Measurements from ENCODE around the gene FAM174C.

The FAM174C gene

DNA sequence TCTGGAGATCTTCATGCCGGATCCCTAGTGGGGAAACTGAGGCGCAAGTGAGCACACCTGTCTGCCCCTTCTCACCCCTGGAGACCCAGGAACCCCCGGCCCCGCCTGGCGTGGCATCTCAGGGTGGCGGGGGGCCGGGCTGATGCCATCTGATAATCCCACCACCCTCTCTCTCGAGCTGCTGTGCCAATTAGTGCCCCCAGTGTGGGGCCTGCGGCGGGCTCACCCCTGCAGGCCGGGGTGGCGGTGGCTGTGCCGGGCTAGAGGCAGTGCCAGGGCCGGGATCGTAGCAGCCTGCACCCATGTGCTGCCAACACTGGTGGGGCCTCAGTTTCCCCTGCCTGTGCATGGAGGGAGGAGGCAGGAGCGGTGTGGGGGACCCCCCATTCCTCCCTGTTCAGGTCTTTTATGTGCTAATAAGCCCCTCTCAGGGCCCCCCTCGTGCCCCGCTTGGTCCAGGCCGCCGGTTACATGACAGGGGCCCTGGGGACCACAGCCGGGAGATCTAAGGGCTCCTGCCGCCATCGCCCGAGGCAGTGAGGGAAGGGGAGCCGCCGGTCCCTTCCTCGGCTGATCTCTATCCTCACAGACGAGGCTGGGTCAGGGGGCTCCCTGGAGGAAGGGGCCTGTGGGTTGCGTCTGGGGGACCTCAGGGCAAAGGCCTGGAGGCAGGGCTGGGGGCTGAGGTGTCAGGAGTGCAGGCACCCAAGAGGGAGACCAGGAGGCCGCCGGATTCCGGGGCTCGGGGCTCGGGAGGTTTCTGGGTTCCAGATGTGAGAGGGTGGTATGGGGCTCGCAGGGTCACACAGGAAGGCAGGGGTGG lies 18.7 kb downstream of the FAM174C start:
- Histone ChIP-seq H2AFZ (ENCODE audit: low read depth, low read length) (no peak overlapping the region), H3K36me3 (replicated peaks; ENCODE audit: low read depth, low read length) (no peaks in the 10 kb centered on the region), H3K79me2 (ENCODE audit: low read length) (no peaks in the 10 kb centered on the region), H3K4me3 (ENCODE audit: low read length) (no peak overlapping the region), H3K4me2 (ENCODE audit: low read length) (no peak overlapping the region), H3K9ac (ENCODE audit: low read length) (no peak overlapping the region), H3K27ac (ENCODE audit: low read length) (no peak overlapping the region), H3K9me3 (ENCODE audit: insufficient read depth, low read length) (no peaks in the 10 kb centered on the region), H3K4me1 (ENCODE audit: low read length) (peaks cover 37% of the 10 kb centered on the region), H3K27me3 (ENCODE audit: low read depth, low read length) (peaks cover 33% of the 10 kb centered on the region), H4K20me1 (ENCODE audit: insufficient read depth, low read length) (no peaks in the 10 kb centered on the region)
- TF ChIP-seq, protein P1, sequence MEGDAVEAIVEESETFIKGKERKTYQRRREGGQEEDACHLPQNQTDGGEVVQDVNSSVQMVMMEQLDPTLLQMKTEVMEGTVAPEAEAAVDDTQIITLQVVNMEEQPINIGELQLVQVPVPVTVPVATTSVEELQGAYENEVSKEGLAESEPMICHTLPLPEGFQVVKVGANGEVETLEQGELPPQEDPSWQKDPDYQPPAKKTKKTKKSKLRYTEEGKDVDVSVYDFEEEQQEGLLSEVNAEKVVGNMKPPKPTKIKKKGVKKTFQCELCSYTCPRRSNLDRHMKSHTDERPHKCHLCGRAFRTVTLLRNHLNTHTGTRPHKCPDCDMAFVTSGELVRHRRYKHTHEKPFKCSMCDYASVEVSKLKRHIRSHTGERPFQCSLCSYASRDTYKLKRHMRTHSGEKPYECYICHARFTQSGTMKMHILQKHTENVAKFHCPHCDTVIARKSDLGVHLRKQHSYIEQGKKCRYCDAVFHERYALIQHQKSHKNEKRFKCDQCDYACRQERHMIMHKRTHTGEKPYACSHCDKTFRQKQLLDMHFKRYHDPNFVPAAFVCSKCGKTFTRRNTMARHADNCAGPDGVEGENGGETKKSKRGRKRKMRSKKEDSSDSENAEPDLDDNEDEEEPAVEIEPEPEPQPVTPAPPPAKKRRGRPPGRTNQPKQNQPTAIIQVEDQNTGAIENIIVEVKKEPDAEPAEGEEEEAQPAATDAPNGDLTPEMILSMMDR (IDR thresholded peaks at IDR 0.05; ENCODE audit: low read depth, low read length), result no peak
- TF ChIP-seq EZH2phosphoT487 (IDR thresholded peaks at IDR 0.05; ENCODE audit: low read depth), result no peak

DNA sequence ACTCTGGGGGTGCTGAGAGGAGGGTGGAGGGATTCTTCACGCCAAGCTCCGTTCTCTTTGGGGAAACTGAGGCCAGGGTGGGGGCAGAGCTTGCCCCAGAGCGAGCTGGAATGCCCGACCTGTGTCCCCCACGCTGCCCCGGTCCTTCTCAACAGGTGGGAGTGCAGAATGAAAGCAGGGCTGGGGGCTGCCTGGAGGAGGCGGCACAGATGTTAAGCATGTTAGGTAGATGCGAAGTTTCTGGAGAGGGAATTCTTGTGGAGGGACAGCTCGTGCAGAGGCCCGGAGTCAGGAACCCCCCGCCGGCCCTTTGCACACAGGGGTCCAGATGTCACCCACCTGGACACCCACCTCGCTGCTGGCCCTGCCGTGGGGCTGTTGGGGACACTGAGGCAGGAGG lies 19.4 kb downstream of the FAM174C start:
- Histone ChIP-seq H3K27me3 (ENCODE audit: low read depth, low read length) (peaks cover 33% of the 10 kb centered on the region), H3K79me2 (ENCODE audit: low read length) (no peaks in the 10 kb centered on the region), H2AFZ (ENCODE audit: low read depth, low read length) (no peak overlapping the region), H3K36me3 (replicated peaks; ENCODE audit: low read depth, low read length) (no peaks in the 10 kb centered on the region), H3K27ac (ENCODE audit: low read length) (no peak overlapping the region), H4K20me1 (ENCODE audit: insufficient read depth, low read length) (no peaks in the 10 kb centered on the region), H3K9ac (ENCODE audit: low read length) (no peak overlapping the region), H3K9me3 (ENCODE audit: insufficient read depth, low read length) (no peaks in the 10 kb centered on the region), H3K4me2 (ENCODE audit: low read length) (no peak overlapping the region), H3K4me1 (ENCODE audit: low read length) (peaks cover 34% of the 10 kb centered on the region), H3K4me3 (ENCODE audit: low read length) (no peak overlapping the region)
- TF ChIP-seq, protein P1 (IDR thresholded peaks at IDR 0.05; ENCODE audit: low read depth, low read length), result no peak
- no peak for TF ChIP-seq EZH2phosphoT487 (IDR thresholded peaks at IDR 0.05; ENCODE audit: low read depth)

DNA sequence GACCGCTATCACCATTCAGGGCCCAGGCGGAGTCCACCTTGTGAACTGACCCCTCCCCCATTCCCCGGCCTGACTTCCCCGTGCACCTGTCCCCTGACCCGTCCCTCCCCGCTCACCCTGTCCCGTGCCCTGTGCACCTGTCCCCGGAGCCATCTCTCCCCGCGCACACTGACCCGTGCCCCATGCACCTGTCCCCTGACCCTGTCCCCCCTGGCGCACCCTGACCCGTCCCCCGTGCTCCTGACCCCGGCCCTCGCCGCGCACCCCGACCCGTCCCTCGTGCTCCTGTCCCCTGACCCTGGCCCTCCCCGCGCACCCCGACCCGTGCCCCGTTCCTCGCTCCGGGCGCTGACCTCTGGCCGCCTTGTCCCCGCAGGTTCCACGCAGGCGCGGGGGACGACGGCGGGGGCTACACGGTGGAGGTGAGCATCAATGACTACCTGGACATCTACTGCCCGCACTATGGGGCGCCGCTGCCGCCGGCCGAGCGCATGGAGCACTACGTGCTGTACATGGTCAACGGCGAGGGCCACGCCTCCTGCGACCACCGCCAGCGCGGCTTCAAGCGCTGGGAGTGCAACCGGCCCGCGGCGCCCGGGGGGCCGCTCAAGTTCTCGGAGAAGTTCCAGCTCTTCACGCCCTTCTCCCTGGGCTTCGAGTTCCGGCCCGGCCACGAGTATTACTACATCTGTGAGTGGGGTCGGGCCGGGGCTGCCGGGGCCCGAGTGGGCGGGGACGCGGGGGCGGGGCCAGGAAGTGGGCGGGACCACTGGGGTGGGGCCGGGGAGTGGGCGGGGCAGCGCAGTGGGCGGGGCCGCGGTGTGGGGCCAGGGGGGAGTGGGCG lies 20.1 kb downstream of the FAM174C start:
- Histone ChIP-seq H3K27me3 (ENCODE audit: low read depth, low read length) (peaks cover 26% of the 10 kb centered on the region), H3K9ac (ENCODE audit: low read length) (no peak overlapping the region), H3K27ac (ENCODE audit: low read length) (no peak overlapping the region), H4K20me1 (ENCODE audit: insufficient read depth, low read length) (no peaks in the 10 kb centered on the region), H3K9me3 (ENCODE audit: insufficient read depth, low read length) (no peaks in the 10 kb centered on the region), H3K4me2 (ENCODE audit: low read length) (no peak overlapping the region), H3K79me2 (ENCODE audit: low read length) (no peaks in the 10 kb centered on the region), H3K4me1 (ENCODE audit: low read length) (peaks cover 27% of the 10 kb centered on the region), H3K36me3 (replicated peaks; ENCODE audit: low read depth, low read length) (no peaks in the 10 kb centered on the region), H3K4me3 (ENCODE audit: low read length) (no peak overlapping the region), H2AFZ (ENCODE audit: low read depth, low read length) (no peak overlapping the region)
- TF ChIP-seq, protein P1 (IDR thresholded peaks at IDR 0.05; ENCODE audit: low read depth, low read length), result no peak
- no peak for TF ChIP-seq EZH2phosphoT487 (IDR thresholded peaks at IDR 0.05; ENCODE audit: low read depth)

DNA sequence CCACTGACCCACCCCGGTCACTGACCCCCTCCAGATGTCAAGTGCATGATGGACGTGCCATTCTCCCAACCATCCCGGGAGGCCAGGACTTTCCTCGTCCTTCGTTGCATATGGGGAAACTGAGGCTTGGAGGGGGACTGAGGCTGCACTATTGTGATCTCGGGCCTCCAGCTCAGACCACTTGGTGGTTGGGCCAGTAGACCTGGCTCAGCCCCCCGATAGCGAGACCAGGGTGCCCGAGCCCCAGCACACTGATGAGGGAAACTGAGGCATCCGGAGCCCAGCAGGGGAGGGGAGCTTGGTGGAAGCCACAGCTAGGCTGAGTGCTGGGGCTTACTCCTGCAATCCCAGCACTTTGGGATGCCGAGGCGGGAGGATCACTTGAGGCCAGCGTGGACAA lies 20.7 kb downstream of the FAM174C start:
- H3K79me2 ChIP-seq (ENCODE audit: low read length), result no peaks in the 10 kb centered on the region
- peaks cover 19% of the 10 kb centered on the region for H3K27me3 ChIP-seq (ENCODE audit: low read depth, low read length)
- no peaks in the 10 kb centered on the region for H3K36me3 ChIP-seq (replicated peaks; ENCODE audit: low read depth, low read length)
- no peak overlapping the region for H3K4me2 ChIP-seq (ENCODE audit: low read length)
- no peaks in the 10 kb centered on the region for H3K9me3 ChIP-seq (ENCODE audit: insufficient read depth, low read length)
- H3K4me3 ChIP-seq (ENCODE audit: low read length), result no peak overlapping the region
- H4K20me1 ChIP-seq (ENCODE audit: insufficient read depth, low read length), result no peaks in the 10 kb centered on the region
- H3K9ac ChIP-seq (ENCODE audit: low read length), result no peak overlapping the region
- H2AFZ ChIP-seq (ENCODE audit: low read depth, low read length), result no peak overlapping the region
- peaks cover 20% of the 10 kb centered on the region for H3K4me1 ChIP-seq (ENCODE audit: low read length)
- H3K27ac ChIP-seq (ENCODE audit: low read length), result no peak overlapping the region
- TF ChIP-seq, protein P1 (IDR thresholded peaks at IDR 0.05; ENCODE audit: low read depth, low read length), result no peak
- TF ChIP-seq EZH2phosphoT487 (IDR thresholded peaks at IDR 0.05; ENCODE audit: low read depth), result no peak

All from OCI-LY3 (cell line).